ENCODE results near the gene SKIC2. TPM values are rescaled to one million over a fixed set of nuclear protein-coding genes. Genes with fewer than 3 reads are reported as not detected.

Gene SKIC2
- total RNA-seq, 1 experiment from 2014 or later: 81.8 TPM

DNA sequence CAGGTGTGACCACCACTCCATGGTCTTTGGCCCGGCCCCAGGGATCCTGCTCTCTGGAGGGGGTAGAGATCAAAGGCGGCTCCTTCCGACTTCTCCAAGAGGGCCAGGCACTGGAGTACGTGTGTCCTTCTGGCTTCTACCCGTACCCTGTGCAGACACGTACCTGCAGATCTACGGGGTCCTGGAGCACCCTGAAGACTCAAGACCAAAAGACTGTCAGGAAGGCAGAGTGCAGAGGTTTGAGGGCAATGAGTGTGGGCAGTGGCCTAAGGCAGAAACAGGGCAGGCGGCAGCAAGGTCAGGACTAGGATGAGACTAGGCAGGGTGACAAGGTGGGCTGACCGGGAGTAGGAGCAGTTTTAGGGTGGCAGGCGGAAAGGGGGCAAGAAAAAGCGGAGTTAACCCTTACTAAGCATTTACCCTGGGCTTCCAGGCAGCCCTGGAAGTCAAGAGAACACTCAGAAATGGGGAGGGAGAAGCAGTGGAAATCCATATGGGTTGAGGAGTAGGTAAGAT lies 12.5 kb upstream of the SKIC2 start (continued):
- no peak for TF ChIP-seq EMX1 (CRISPR knock-in tag; IDR thresholded peaks at IDR 0.05)

DNA sequence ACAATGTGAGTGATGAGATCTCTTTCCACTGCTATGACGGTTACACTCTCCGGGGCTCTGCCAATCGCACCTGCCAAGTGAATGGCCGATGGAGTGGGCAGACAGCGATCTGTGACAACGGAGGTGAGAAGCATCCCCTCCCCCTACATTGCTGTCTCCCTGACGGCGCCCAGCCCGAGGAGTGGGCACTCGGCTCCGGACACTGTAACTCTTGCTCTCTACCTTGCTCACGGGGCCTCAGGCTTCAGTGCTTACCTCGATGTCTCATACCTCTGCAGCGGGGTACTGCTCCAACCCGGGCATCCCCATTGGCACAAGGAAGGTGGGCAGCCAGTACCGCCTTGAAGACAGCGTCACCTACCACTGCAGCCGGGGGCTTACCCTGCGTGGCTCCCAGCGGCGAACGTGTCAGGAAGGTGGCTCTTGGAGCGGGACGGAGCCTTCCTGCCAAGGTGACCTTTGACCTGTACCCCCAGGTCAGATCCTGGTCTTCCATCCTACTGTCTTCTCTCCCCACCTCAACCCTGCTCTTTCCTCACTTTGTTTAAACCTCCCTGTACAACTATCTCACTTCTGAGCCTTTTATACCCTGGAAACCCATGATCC lies 11.8 kb upstream of the SKIC2 start:
- no peak overlapping the region for H3K27ac Mint-ChIP-seq
- ChIA-PET POLR2A (no interaction called here), CTCF (no interaction called here)
- no peaks in the 10 kb centered on the region for H3K9me3 Mint-ChIP-seq
- ATAC-seq: no peak
- H3K36me3 Mint-ChIP-seq: peaks cover 7% of the 10 kb centered on the region; the same call in 1 of the 2 replicates
- DNase-seq (ENCODE audit: low spot score): no peak
- no peak overlapping the region for H3K4me3 Mint-ChIP-seq
- peaks cover 4% of the 10 kb centered on the region; the same call in 1 of the 2 replicates for H3K4me1 Mint-ChIP-seq
- TF ChIP-seq OVOL2 (CRISPR knock-in tag; IDR thresholded peaks at IDR 0.05; ENCODE audit: borderline replicate concordance) (no peak), KAT7 (CRISPR knock-in tag; IDR thresholded peaks at IDR 0.05; ENCODE audit: borderline replicate concordance) (no peak), ESRRA (CRISPR knock-in tag; IDR thresholded peaks at IDR 0.05; ENCODE audit: borderline replicate concordance) (no peak), CREM (CRISPR knock-in tag; IDR thresholded peaks at IDR 0.05) (no peak), GTF2I (CRISPR knock-in tag; conservative IDR thresholded peaks at IDR 0.05) (no peak), SMAD4 (CRISPR knock-in tag; IDR thresholded peaks at IDR 0.05) (no peak), JUN (CRISPR knock-in tag; IDR thresholded peaks at IDR 0.05) (no peak), NR2C2 (CRISPR knock-in tag; IDR thresholded peaks at IDR 0.05) (no peak)
- TF ChIP-seq, protein P1, sequence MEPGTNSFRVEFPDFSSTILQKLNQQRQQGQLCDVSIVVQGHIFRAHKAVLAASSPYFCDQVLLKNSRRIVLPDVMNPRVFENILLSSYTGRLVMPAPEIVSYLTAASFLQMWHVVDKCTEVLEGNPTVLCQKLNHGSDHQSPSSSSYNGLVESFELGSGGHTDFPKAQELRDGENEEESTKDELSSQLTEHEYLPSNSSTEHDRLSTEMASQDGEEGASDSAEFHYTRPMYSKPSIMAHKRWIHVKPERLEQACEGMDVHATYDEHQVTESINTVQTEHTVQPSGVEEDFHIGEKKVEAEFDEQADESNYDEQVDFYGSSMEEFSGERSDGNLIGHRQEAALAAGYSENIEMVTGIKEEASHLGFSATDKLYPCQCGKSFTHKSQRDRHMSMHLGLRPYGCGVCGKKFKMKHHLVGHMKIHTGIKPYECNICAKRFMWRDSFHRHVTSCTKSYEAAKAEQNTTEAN (CRISPR knock-in tag; IDR thresholded peaks at IDR 0.05): no peak
- TF ChIP-seq, protein P2, sequence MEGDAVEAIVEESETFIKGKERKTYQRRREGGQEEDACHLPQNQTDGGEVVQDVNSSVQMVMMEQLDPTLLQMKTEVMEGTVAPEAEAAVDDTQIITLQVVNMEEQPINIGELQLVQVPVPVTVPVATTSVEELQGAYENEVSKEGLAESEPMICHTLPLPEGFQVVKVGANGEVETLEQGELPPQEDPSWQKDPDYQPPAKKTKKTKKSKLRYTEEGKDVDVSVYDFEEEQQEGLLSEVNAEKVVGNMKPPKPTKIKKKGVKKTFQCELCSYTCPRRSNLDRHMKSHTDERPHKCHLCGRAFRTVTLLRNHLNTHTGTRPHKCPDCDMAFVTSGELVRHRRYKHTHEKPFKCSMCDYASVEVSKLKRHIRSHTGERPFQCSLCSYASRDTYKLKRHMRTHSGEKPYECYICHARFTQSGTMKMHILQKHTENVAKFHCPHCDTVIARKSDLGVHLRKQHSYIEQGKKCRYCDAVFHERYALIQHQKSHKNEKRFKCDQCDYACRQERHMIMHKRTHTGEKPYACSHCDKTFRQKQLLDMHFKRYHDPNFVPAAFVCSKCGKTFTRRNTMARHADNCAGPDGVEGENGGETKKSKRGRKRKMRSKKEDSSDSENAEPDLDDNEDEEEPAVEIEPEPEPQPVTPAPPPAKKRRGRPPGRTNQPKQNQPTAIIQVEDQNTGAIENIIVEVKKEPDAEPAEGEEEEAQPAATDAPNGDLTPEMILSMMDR (IDR thresholded peaks at IDR 0.05): no peak
- TF ChIP-seq, protein P3, sequence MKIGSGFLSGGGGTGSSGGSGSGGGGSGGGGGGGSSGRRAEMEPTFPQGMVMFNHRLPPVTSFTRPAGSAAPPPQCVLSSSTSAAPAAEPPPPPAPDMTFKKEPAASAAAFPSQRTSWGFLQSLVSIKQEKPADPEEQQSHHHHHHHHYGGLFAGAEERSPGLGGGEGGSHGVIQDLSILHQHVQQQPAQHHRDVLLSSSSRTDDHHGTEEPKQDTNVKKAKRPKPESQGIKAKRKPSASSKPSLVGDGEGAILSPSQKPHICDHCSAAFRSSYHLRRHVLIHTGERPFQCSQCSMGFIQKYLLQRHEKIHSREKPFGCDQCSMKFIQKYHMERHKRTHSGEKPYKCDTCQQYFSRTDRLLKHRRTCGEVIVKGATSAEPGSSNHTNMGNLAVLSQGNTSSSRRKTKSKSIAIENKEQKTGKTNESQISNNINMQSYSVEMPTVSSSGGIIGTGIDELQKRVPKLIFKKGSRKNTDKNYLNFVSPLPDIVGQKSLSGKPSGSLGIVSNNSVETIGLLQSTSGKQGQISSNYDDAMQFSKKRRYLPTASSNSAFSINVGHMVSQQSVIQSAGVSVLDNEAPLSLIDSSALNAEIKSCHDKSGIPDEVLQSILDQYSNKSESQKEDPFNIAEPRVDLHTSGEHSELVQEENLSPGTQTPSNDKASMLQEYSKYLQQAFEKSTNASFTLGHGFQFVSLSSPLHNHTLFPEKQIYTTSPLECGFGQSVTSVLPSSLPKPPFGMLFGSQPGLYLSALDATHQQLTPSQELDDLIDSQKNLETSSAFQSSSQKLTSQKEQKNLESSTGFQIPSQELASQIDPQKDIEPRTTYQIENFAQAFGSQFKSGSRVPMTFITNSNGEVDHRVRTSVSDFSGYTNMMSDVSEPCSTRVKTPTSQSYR (CRISPR knock-in tag; IDR thresholded peaks at IDR 0.05): no peak
- peaks cover 56% of the 10 kb centered on the region for H3K27me3 Mint-ChIP-seq (ENCODE audit: low read depth)

DNA sequence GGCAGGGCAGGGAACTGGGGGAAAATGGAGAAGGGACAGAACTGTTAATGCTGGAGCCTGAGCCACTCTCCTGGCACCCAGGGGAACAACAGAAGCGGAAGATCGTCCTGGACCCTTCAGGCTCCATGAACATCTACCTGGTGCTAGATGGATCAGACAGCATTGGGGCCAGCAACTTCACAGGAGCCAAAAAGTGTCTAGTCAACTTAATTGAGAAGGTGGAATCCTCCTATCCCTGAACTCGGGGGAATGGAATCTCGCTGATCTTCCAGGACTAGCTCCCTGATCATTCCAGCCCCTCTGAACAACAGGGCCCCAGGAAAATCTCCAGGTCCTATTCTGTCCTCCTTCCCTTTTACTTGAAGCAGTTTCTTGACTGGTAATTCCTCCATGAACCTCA lies 11.1 kb upstream of the SKIC2 start:
- POLR2A ChIA-PET: interaction anchor here (1.1 kb wide), 1 partner anchor 178 kb away, joined by 4 read pairs; no protein-coding TSS in a partner anchor
- H3K4me3 Mint-ChIP-seq: no peak overlapping the region
- CTCF ChIA-PET: no interaction called here
- H3K27me3 Mint-ChIP-seq (ENCODE audit: low read depth): peaks cover 50% of the 10 kb centered on the region
- no peaks in the 10 kb centered on the region for H3K9me3 Mint-ChIP-seq
- ATAC-seq (no peak), DNase-seq (ENCODE audit: low spot score) (no peak)
- H3K27ac Mint-ChIP-seq: no peak overlapping the region
- H3K36me3 Mint-ChIP-seq: peaks cover 11% of the 10 kb centered on the region
- H3K4me1 Mint-ChIP-seq: peaks cover 4% of the 10 kb centered on the region; the same call in 1 of the 2 replicates
- TF ChIP-seq JAZF1 (CRISPR knock-in tag; IDR thresholded peaks at IDR 0.05) (no peak), CREM (CRISPR knock-in tag; IDR thresholded peaks at IDR 0.05) (no peak), GABPB1 (CRISPR knock-in tag; IDR thresholded peaks at IDR 0.05) (0 out of 2 replicates have a peak, but pooled peaks have one; percentile 12)
- TF ChIP-seq, protein P4, sequence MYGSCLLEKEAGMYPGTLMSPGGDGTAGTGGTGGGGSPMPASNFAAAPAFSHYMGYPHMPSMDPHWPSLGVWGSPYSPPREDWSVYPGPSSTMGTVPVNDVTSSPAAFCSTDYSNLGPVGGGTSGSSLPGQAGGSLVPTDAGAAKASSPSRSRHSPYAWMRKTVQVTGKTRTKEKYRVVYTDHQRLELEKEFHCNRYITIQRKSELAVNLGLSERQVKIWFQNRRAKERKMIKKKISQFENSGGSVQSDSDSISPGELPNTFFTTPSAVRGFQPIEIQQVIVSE (CRISPR knock-in tag; IDR thresholded peaks at IDR 0.05; ENCODE audit: borderline replicate concordance): no peak
- TF ChIP-seq, protein P5, sequence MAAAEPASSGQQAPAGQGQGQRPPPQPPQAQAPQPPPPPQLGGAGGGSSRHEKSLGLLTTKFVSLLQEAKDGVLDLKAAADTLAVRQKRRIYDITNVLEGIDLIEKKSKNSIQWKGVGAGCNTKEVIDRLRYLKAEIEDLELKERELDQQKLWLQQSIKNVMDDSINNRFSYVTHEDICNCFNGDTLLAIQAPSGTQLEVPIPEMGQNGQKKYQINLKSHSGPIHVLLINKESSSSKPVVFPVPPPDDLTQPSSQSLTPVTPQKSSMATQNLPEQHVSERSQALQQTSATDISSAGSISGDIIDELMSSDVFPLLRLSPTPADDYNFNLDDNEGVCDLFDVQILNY (CRISPR knock-in tag; IDR thresholded peaks at IDR 0.05): no peak
- TF ChIP-seq, protein P6, sequence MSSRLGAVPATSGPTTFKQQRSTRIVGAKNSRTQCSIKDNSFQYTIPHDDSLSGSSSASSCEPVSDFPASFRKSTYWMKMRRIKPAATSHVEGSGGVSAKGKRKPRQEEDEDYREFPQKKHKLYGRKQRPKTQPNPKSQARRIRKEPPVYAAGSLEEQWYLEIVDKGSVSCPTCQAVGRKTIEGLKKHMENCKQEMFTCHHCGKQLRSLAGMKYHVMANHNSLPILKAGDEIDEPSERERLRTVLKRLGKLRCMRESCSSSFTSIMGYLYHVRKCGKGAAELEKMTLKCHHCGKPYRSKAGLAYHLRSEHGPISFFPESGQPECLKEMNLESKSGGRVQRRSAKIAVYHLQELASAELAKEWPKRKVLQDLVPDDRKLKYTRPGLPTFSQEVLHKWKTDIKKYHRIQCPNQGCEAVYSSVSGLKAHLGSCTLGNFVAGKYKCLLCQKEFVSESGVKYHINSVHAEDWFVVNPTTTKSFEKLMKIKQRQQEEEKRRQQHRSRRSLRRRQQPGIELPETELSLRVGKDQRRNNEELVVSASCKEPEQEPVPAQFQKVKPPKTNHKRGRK (CRISPR knock-in tag; IDR thresholded peaks at IDR 0.05; ENCODE audit: borderline replicate concordance): no peak
